Neural progenitor cell (in vitro differentiated cells): ENCODE data around the gene PGBD5. TPM values are rescaled to one million over a fixed set of nuclear protein-coding genes. Genes with fewer than 3 reads are reported as not detected.

ENCODE experiments used
- DNase-seq: peaks from one replicate; pipeline ENCODE4 v3.0.0-alpha.2; 2016; ENCODE audit warnings: low spot score
- H2AFZ ChIP-seq: fragments of 200-600 bp; sonication (generic); replicated peaks from 2 replicates; pipeline ENCODE4 v1.6.1; 2016; ENCODE audit warnings: antibody characterized with exemption
- H3F3A ChIP-seq: fragments of 200-600 bp; sonication (generic); 2 replicates; pipeline ENCODE4 v1.6.1; 2016; ENCODE audit warnings: antibody characterized with exemption, low read depth
- H3K27ac ChIP-seq: fragments of 200-600 bp; sonication (generic); 2 replicates; pipeline ENCODE4 v1.5.1; 2016; ENCODE audit warnings: mild to moderate bottlenecking
- H3K27me3 ChIP-seq: fragments of 200-600 bp; sonication (generic); 2 replicates; pipeline ENCODE4 v1.6.1; 2016; ENCODE audit warnings: mild to moderate bottlenecking, moderate library complexity
- H3K36me3 ChIP-seq: fragments of 200-600 bp; sonication (generic); 2 replicates; pipeline ENCODE4 v1.5.1; 2016
- H3K4me1 ChIP-seq: fragments of 200-600 bp; sonication (generic); 2 replicates; pipeline ENCODE4 v1.6.1; 2016; ENCODE audit warnings: mixed run types
- H3K4me2 ChIP-seq: fragments of 200-600 bp; sonication (generic); 2 replicates; pipeline ENCODE4 v1.6.1; 2016
- H3K4me3 ChIP-seq: fragments of 200-600 bp; sonication (generic); 2 replicates; pipeline ENCODE4 v1.5.1; 2016
- H3K79me2 ChIP-seq: fragments of 200-600 bp; sonication (generic); 2 replicates; pipeline ENCODE4 v1.6.1; 2016; ENCODE audit warnings: low read depth
- H3K9ac ChIP-seq: fragments of 200-600 bp; sonication (generic); 2 replicates; pipeline ENCODE4 v1.6.1; 2016
- H3K9me3 ChIP-seq: fragments of 200-600 bp; sonication (generic); 2 replicates; pipeline ENCODE4 v1.5.1; 2016; ENCODE audit warnings: low read depth
- H4K20me1 ChIP-seq: fragments of 200-600 bp; sonication (generic); 2 replicates; pipeline ENCODE4 v1.6.1; 2016; ENCODE audit warnings: low read depth
- H3K27ac Mint-ChIP-seq: 3 replicates; pipeline ENCODE4 v1.8.0; 2021; ENCODE audit warnings: mixed read lengths
- H3K27me3 Mint-ChIP-seq: 2 replicates; pipeline ENCODE4 v1.8.0; 2022; ENCODE audit warnings: low read depth, mild to moderate bottlenecking, inconsistent platforms, moderate library complexity, mixed read lengths; ENCODE audit not compliant: insufficient read depth
- H3K36me3 Mint-ChIP-seq: 3 replicates; pipeline ENCODE4 v1.8.0; 2021; ENCODE audit warnings: mixed read lengths
- H3K4me1 Mint-ChIP-seq: 3 replicates; pipeline ENCODE4 v1.8.0; 2021; ENCODE audit warnings: mixed read lengths
- H3K4me3 Mint-ChIP-seq: 3 replicates; pipeline ENCODE4 v1.8.0; 2021; ENCODE audit warnings: mild to moderate bottlenecking, moderate library complexity, mixed read lengths
- H3K9me3 Mint-ChIP-seq: 3 replicates; pipeline ENCODE4 v1.8.0; 2020; ENCODE audit warnings: mixed read lengths
- CTCF ChIP-seq: fragments of 200-600 bp; sonication (generic); IDR thresholded peaks from 2 replicates; pipeline ENCODE4 v1.5.1; 2017; ENCODE audit warnings: antibody characterized with exemption, mild to moderate bottlenecking
- EZH2 ChIP-seq: fragments of 200-600 bp; sonication (generic); IDR thresholded peaks from 2 replicates; pipeline ENCODE4 v1.6.1; 2017; ENCODE audit warnings: antibody characterized with exemption, mild to moderate bottlenecking, moderate library complexity
- EZH2phosphoT487 ChIP-seq: fragments of 200-600 bp; sonication (generic); IDR thresholded peaks from 2 replicates; pipeline ENCODE4 v1.6.1; 2017; ENCODE audit warnings: antibody characterized with exemption
- total RNA-seq: library from RNA; depleted of rRNA; stranded (reverse); fragments of >200 nt; gene quantifications from 2 replicates; pipeline ENCODE4 v1.2.3, GENCODE V29; 2015; ENCODE audit warnings: low replicate concordance

Gene PGBD5
- total RNA-seq, 1 donor from 2014 or later = 1.2 TPM

GRCh38 chr1:230280054-230280795, 145.9 kb downstream of the PGBD5 start:
- peaks cover 31% of the 10 kb centered on the region for H3F3A ChIP-seq
- peaks cover 5% of the 10 kb centered on the region for H3K36me3 ChIP-seq
- H3K9ac ChIP-seq = no peak overlapping the region
- no peak overlapping the region for H3K4me3 Mint-ChIP-seq
- TF ChIP-seq CTCF (peak; percentile 24), EZH2phosphoT487 (no peak), EZH2 (no peak)
- peaks cover 21% of the 10 kb centered on the region for H3K4me1 Mint-ChIP-seq
- no peak overlapping the region for H3K27ac Mint-ChIP-seq
- H2AFZ ChIP-seq = no peak overlapping the region
- H3K4me1 ChIP-seq = peaks cover 18% of the 10 kb centered on the region
- H3K9me3 ChIP-seq = no peaks in the 10 kb centered on the region
- H3K27me3 Mint-ChIP-seq = peaks cover 3% of the 10 kb centered on the region
- no peak overlapping the region for H3K27ac ChIP-seq
- no peak overlapping the region for H3K4me2 ChIP-seq
- H3K79me2 ChIP-seq = no peaks in the 10 kb centered on the region
- DNase-seq = no peak
- H3K9me3 Mint-ChIP-seq = peaks cover 3% of the 10 kb centered on the region
- H3K4me3 ChIP-seq = no peak overlapping the region
- H3K36me3 Mint-ChIP-seq = peaks cover 17% of the 10 kb centered on the region
- no peaks in the 10 kb centered on the region for H3K27me3 ChIP-seq
- H4K20me1 ChIP-seq = peaks cover 14% of the 10 kb centered on the region

- Mint-ChIP-seq H3K4me3 (no peak overlapping the region), H3K27me3 (peaks cover 3% of the 10 kb centered on the region), H3K9me3 (peaks cover 3% of the 10 kb centered on the region), H3K27ac (no peak overlapping the region), H3K4me1 (peaks cover 21% of the 10 kb centered on the region), H3K36me3 (peaks cover 15% of the 10 kb centered on the region)
- Histone ChIP-seq H3K27ac (no peak overlapping the region), H4K20me1 (peaks cover 14% of the 10 kb centered on the region), H3K4me2 (no peak overlapping the region), H3K9ac (no peak overlapping the region), H3K79me2 (no peaks in the 10 kb centered on the region), H3K27me3 (no peaks in the 10 kb centered on the region), H2AFZ (no peak overlapping the region), H3K36me3 (peaks cover 11% of the 10 kb centered on the region), H3K4me1 (peaks cover 18% of the 10 kb centered on the region), H3K4me3 (no peak overlapping the region), H3K9me3 (no peaks in the 10 kb centered on the region), H3F3A (peaks cover 38% of the 10 kb centered on the region)
- TF ChIP-seq CTCF (no peak), EZH2 (no peak), EZH2phosphoT487 (no peak)
- DNase-seq = no peak
Measured at GRCh38 chr1:230279583-230279945, 146.6 kb downstream of the PGBD5 start.

- no peaks in the 10 kb centered on the region for H3K9me3 ChIP-seq
- peaks cover 14% of the 10 kb centered on the region for H4K20me1 ChIP-seq
- peaks cover 21% of the 10 kb centered on the region for H3K4me1 Mint-ChIP-seq
- H3K79me2 ChIP-seq = no peaks in the 10 kb centered on the region
- H3K36me3 ChIP-seq = peaks cover 11% of the 10 kb centered on the region
- peaks cover 3% of the 10 kb centered on the region for H3K9me3 Mint-ChIP-seq
- H3K27ac ChIP-seq = no peak overlapping the region
- no peaks in the 10 kb centered on the region for H3K27me3 ChIP-seq
- H3K4me1 ChIP-seq = peaks cover 18% of the 10 kb centered on the region
- H3K36me3 Mint-ChIP-seq = peaks cover 14% of the 10 kb centered on the region
- DNase-seq = no peak
- TF ChIP-seq CTCF (no peak), EZH2phosphoT487 (no peak), EZH2 (no peak)
- H3K9ac ChIP-seq = no peak overlapping the region
- peaks cover 41% of the 10 kb centered on the region for H3F3A ChIP-seq
- H3K4me3 ChIP-seq = no peak overlapping the region
- H2AFZ ChIP-seq = no peak overlapping the region
- H3K27me3 Mint-ChIP-seq = peaks cover 3% of the 10 kb centered on the region
- no peak overlapping the region for H3K27ac Mint-ChIP-seq
- H3K4me2 ChIP-seq = no peak overlapping the region
- no peak overlapping the region for H3K4me3 Mint-ChIP-seq
Measured at GRCh38 chr1:230278871-230279582, 147.1 kb downstream of the PGBD5 start.
